HCT116 (cell line): ENCODE data around the gene GOT1.

Source experiments
- CEBPB ChIP-seq: IDR thresholded peaks from 2 replicates; pipeline ENCODE4 v1.6.1; 2012; ENCODE audit warnings: low read depth
- CTCF ChIP-seq, 3 experiments: fragments of 200-600 bp in 1 of 3; sonication (generic) in 1 of 3; IDR thresholded peaks in 2 of 3; conservative IDR thresholded peaks in 1 of 3; 2 replicates each; pipeline ENCODE4 v1.5.1; 2012 to 2017; ENCODE audit warnings: low read depth in 2 of 3, low read length in 2 of 3, antibody characterized with exemption in 1 of 3, borderline replicate concordance in 1 of 3, control low read depth in 1 of 3, mild to moderate bottlenecking in 1 of 3, mixed read lengths in 1 of 3, mixed run types in 1 of 3, moderate library complexity in 1 of 3; ENCODE audit not compliant: insufficient read depth in 1 of 3
- EZH2 ChIP-seq: fragments of 200-600 bp; sonication (generic); IDR thresholded peaks from 2 replicates; pipeline ENCODE4 v1.6.1; 2017; ENCODE audit warnings: antibody characterized with exemption, mixed run types
- POLR2A ChIP-seq: IDR thresholded peaks from 2 replicates; pipeline ENCODE4 v1.7.0; 2011; ENCODE audit warnings: borderline replicate concordance; ENCODE audit not compliant: insufficient read depth, insufficient read length; ENCODE audit errors: extremely low read depth
- POLR2AphosphoS5 ChIP-seq: IDR thresholded peaks from 2 replicates; pipeline ENCODE4 v1.6.1; 2011; ENCODE audit warnings: mild to moderate bottlenecking, low read depth, low read length, moderate library complexity
- REST ChIP-seq: IDR thresholded peaks from 2 replicates; pipeline ENCODE4 v1.6.1; 2012; ENCODE audit warnings: low read depth
- SP1 ChIP-seq: IDR thresholded peaks from 2 replicates; pipeline ENCODE4 v1.6.1; 2012; ENCODE audit warnings: low read depth
- SRF ChIP-seq: IDR thresholded peaks from 2 replicates; pipeline ENCODE4 v1.6.1; 2012; ENCODE audit warnings: low read depth
- YY1 ChIP-seq: IDR thresholded peaks from 2 replicates; pipeline ENCODE4 v1.6.1; 2011; ENCODE audit warnings: low read length, low read depth, moderate library complexity, mild to moderate bottlenecking; ENCODE audit not compliant: insufficient replicate concordance; ENCODE audit errors: extremely low read depth

- TF ChIP-seq SRF (no peak), POLR2AphosphoS5 (no peak), CTCF (IDR thresholded peaks at IDR 0.05 in 2 of 3, conservative IDR thresholded peaks at IDR 0.05 in 1 of 3; ENCODE audit: borderline replicate concordance in 1 of 3, insufficient read depth in 1 of 3, low read depth in 2 of 3, low read length in 2 of 3) (no peak), POLR2A (no peak), CEBPB (no peak), REST (no peak), YY1 (no peak), SP1 (no peak), EZH2 (no peak)
Measured at GRCh38 chr10:99427566-99428190, 2.7 kb downstream of the GOT1 start.
